H4 (cell line): Measurements from ENCODE around the gene TRIM39. TPM values are rescaled to one million over a fixed set of nuclear protein-coding genes. Genes with fewer than 3 reads are reported as not detected.
"Not testable (repeated sequence)": the region's sequence is repeated elsewhere in the genome, so short reads cannot be mapped to it uniquely, and the experiment has no call there.

Experiments
- DNase-seq: peaks from one replicate; pipeline ENCODE4 v3.0.0-alpha.2; 2015; ENCODE audit warnings: low spot score
- total RNA-seq: library from RNA; depleted of rRNA; stranded (reverse); fragments of >200 nt; shearing (Covaris generic); gene quantifications from 2 replicates; pipeline ENCODE4 v1.2.3, GENCODE V29; 2014; rRNA removed

TRIM39 gene
- total RNA-seq, 1 experiment from 2014 or later = 11.2 TPM

DNA sequence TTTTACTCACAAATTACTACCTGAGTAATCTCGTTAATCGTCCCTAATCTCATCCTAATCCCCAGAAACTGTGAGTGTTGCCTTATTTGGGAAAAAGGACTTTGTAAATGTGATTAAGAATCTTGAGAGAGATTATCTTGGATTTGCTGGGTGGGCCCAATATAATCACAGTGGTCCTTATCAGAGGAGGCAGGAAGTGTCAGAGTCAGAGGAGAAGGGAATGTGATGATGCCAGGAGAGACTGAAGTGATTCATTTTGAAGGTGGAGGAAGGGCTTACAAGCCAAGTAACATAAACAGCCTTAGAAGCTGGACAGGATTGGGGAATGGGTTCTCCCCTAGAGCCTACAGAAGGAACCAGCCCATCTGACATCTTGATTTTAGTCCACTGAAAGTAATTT, 34.9 kb downstream of the TRIM39 start:
- no peak for DNase-seq

DNA sequence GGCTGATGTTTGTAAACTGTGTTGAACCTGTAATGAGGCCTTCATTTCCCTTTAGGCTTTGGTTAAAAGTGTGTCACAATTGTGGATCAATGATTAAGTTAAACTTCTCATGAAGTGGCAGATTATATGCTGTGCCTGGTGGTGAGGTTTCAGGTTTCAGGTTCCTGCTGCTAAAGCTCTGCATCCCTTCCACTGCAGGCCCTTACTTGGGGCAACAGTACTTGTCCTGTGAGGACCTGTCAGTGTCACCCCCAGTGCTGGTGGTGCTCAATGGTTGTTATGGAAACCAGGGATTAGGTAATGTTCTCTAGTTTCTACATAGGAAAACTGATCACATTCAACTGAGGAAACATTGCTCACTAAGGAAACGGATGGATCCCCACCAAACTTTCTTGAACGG, 36.7 kb downstream of the TRIM39 start:
- DNase-seq = no peak

DNA sequence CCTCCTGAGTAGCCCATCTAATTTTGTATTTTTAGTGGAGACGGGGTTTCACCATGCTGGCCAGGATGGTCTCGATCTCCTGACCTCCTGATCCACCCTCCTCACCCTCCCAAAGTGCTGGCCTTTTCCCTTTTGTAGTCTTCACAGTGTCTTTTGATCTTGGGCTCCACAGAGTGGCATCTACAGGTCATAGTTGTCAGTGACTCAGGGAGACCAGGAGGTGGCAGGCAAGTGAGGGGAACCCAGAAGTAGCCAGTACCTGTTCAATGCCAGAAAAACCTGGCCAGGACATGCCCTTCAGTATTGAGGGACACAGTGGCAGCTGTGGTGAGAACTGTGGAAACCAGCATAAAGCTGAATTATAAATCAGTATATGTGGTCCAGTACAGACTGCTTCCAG, 37.9 kb downstream of the TRIM39 start:
- DNase-seq = no peak

DNA sequence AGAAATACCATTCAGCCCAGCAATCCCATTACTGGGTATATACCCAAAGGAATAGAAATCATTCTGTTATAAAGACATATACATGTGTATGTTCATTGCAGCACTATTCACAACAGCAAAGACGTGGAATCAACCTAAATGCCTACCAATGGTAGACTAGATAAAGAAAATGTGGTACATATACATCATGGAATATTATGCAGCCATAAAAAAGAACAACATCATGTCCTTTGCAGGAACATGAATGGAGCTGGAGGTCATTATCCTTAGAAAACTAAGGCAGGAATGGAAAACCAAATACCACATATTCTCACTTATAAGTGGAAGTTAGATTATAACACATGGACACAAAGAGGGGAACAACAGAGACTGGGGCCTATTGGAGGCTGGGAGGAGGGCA, 42.6 kb downstream of the TRIM39 start:
- DNase-seq = not testable (repeated sequence)

DNA sequence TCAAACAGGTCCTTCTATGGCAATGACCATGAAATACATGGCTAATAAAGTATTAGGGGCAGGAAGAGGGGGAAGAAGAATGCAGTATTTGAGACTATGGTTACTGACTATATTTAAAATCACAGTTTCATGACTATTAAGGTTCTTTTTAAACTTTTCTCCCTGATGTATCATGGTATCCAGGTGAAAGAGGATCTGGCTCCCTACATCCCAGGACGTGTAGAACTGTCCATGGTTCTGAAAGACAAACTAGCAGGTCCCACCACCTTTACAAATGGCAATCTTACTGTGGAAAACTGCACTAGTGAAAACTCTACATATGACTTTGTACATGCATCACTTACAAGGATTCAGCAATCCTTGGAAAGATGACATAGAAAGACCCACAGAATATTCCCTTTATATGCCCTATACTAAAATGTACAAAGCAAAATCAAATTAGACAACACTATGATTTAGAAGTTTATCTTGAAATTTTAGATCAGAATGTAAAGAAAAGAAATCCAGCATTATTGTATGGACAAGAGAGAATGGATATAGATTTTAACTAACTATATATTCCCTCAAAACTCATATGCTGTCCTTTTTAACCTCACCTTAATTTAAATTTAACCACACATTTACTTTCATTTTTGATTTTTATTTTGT, 51.7 kb downstream of the TRIM39 start:
- no peak for DNase-seq

DNA sequence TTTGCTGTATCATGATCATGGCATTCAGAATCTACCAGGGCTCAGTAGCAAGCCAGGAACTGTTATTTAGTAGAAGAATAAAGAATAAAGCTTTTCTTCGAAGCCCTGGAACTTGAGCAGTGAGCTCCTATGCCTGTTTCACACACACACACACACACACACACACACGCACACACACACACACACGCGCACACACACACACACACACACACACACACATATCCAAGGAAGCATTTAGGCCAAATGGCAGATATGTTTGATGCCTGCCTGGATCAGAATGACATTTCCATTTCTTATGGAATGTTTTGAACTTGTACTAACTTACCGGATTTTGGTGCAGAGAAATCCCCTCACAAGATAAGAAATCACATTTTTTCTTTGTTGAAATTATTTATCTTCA, 53.7 kb downstream of the TRIM39 start:
- DNase-seq = no peak

DNA sequence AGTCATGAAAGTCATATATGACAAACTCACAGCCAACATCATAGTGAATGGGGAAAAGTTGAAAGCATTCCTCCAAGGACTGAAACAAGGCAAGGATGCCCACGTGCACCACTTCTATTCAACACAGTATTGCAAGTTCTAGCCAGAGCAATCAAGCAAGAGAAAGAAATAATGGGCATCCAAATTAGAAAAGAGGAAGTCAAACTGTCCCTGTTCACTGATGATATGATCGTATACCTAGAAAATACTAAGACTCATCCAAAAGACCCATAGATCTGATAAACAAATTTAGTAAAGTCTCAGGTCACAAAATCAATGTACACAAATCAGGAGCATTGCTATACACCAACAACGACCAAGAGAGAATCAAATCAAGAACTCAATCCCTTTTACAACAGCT, 59.4 kb downstream of the TRIM39 start:
- DNase-seq = no peak

DNA sequence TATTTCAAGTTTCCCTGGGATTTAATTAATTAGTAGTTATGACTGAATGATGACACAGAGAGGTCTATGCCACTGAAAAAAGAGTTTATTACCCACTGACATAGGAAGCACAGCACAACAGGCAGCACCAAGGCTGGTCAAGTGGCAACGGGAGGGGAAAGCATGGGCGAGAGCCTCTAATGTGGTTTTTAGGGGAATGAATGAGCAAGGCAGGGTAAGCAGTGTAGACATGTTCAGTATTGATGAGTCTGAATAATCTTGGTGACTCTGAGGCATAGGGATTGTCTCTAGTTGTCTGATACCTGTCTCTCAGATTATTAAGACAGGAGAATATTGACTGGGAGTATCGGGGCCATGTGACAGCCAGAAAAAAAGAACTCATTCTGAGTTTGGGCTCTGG, 64.5 kb downstream of the TRIM39 start:
- DNase-seq = no peak

Other genes with a start within 250 kb of the TRIM39 start
- gene TRIM31, start 213.8 kb upstream of the TRIM39 start, total RNA-seq = 0.12 TPM in 1 of 2 replicates, not detected in the other
- not detected in 2 replicates for gene TRIM40, start 190.8 kb upstream of the TRIM39 start, total RNA-seq
- gene TRIM10, start 165.7 kb upstream of the TRIM39 start, total RNA-seq = not detected in 2 replicates
- gene TRIM15, start 163.4 kb upstream of the TRIM39 start, total RNA-seq = 0.04 TPM in 1 of 2 replicates, not detected in the other
- gene TRIM26, start 113.5 kb upstream of the TRIM39 start, total RNA-seq = 39.6 and 50.5 TPM in 2 replicates
- 48.2 and 71.3 TPM in 2 replicates for gene RPP21, start 18.2 kb downstream of the TRIM39 start, total RNA-seq
- 82.8 and 95.1 TPM in 2 replicates for gene HLA-E, start 162.6 kb downstream of the TRIM39 start, total RNA-seq
- 42.1 and 56.7 TPM in 2 replicates for gene GNL1, start 229.6 kb downstream of the TRIM39 start, total RNA-seq
- 17.9 and 25.4 TPM in 2 replicates for gene PRR3, start 230.4 kb downstream of the TRIM39 start, total RNA-seq
- gene ABCF1, start 244.5 kb downstream of the TRIM39 start, total RNA-seq = 30.7 and 46.7 TPM in 2 replicates